HCT116 (cell line): ENCODE results near the gene CACNA1C.

Experiments
- EZH2 ChIP-seq: fragments of 200-600 bp; sonication (generic); IDR thresholded peaks from 2 replicates; pipeline ENCODE4 v1.6.1; 2017; ENCODE audit warnings: antibody characterized with exemption, mixed run types
- POLR2A ChIP-seq: IDR thresholded peaks from 2 replicates; pipeline ENCODE4 v1.7.0; 2011; ENCODE audit warnings: borderline replicate concordance; ENCODE audit not compliant: insufficient read depth, insufficient read length; ENCODE audit errors: extremely low read depth
- SIN3A ChIP-seq: IDR thresholded peaks from 2 replicates; pipeline ENCODE4 v1.6.1; 2012; ENCODE audit warnings: low read depth
- TF ChIP-seq, protein P1 (sequence below): IDR thresholded peaks from 2 replicates; pipeline ENCODE4 v1.6.1; 2011; ENCODE audit warnings: mild to moderate bottlenecking, low read length, moderate library complexity; ENCODE audit not compliant: insufficient replicate concordance; ENCODE audit errors: extremely low read depth
- TF ChIP-seq, protein P2 (sequence below): IDR thresholded peaks from 2 replicates; pipeline ENCODE4 v1.6.1; 2012
- TF ChIP-seq, protein P3 (sequence below), 3 experiments: fragments of 200-600 bp in 1 of 3; sonication (generic) in 1 of 3; IDR thresholded peaks in 2 of 3; conservative IDR thresholded peaks in 1 of 3; 2 replicates each; pipeline ENCODE4 v1.5.1; 2012 to 2017; ENCODE audit warnings: low read depth in 2 of 3, low read length in 2 of 3, antibody characterized with exemption in 1 of 3, borderline replicate concordance in 1 of 3, control low read depth in 1 of 3, mild to moderate bottlenecking in 1 of 3, mixed read lengths in 1 of 3, mixed run types in 1 of 3, moderate library complexity in 1 of 3; ENCODE audit not compliant: insufficient read depth in 1 of 3

DNA sequence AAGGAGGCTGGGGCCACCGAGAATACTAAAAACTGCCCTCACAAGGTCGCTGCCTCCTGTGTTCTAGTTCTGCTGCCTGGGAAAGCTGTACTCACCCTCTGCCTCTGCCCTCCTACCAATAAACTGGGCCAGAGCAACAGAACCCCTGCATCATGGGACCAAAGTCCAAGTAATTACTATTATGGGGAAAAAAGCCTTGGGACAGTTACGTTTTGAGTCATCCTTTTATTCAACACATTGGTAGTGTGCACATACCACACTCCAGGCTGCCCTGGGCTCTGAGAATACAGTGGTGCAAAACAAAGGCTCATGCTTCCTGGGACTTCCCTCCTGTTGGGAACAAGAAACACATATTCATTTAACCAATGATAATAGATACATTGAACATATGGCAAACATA, 49.0 kb downstream of the CACNA1C start:
- TF ChIP-seq, protein P1, sequence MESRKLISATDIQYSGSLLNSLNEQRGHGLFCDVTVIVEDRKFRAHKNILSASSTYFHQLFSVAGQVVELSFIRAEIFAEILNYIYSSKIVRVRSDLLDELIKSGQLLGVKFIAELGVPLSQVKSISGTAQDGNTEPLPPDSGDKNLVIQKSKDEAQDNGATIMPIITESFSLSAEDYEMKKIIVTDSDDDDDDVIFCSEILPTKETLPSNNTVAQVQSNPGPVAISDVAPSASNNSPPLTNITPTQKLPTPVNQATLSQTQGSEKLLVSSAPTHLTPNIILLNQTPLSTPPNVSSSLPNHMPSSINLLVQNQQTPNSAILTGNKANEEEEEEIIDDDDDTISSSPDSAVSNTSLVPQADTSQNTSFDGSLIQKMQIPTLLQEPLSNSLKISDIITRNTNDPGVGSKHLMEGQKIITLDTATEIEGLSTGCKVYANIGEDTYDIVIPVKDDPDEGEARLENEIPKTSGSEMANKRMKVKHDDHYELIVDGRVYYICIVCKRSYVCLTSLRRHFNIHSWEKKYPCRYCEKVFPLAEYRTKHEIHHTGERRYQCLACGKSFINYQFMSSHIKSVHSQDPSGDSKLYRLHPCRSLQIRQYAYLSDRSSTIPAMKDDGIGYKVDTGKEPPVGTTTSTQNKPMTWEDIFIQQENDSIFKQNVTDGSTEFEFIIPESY, result no peak
- TF ChIP-seq, protein P2, sequence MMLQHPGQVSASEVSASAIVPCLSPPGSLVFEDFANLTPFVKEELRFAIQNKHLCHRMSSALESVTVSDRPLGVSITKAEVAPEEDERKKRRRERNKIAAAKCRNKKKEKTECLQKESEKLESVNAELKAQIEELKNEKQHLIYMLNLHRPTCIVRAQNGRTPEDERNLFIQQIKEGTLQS, result no peak
- TF ChIP-seq EZH2 (no peak), POLR2A (no peak), SIN3A (no peak)
- TF ChIP-seq, protein P3, sequence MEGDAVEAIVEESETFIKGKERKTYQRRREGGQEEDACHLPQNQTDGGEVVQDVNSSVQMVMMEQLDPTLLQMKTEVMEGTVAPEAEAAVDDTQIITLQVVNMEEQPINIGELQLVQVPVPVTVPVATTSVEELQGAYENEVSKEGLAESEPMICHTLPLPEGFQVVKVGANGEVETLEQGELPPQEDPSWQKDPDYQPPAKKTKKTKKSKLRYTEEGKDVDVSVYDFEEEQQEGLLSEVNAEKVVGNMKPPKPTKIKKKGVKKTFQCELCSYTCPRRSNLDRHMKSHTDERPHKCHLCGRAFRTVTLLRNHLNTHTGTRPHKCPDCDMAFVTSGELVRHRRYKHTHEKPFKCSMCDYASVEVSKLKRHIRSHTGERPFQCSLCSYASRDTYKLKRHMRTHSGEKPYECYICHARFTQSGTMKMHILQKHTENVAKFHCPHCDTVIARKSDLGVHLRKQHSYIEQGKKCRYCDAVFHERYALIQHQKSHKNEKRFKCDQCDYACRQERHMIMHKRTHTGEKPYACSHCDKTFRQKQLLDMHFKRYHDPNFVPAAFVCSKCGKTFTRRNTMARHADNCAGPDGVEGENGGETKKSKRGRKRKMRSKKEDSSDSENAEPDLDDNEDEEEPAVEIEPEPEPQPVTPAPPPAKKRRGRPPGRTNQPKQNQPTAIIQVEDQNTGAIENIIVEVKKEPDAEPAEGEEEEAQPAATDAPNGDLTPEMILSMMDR (IDR thresholded peaks at IDR 0.05 in 2 of 3, conservative IDR thresholded peaks at IDR 0.05 in 1 of 3; ENCODE audit: borderline replicate concordance in 1 of 3, insufficient read depth in 1 of 3, low read depth in 2 of 3, low read length in 2 of 3), result no peak
